Naive B cell (primary cell): ENCODE measurements around the gene ASAP3. TPM values are rescaled to one million over a fixed set of nuclear protein-coding genes. Genes with fewer than 3 reads are reported as not detected.

Experiments
- ATAC-seq, 2 donors: fragments of 150-1000 bp; cut with Tn5 transposase; 2 replicates each; pipeline ENCODE4 v1.10.0; 2021; ENCODE audit warnings: low read depth in 2 of 2, mild to moderate bottlenecking in 2 of 2, moderate library complexity in 2 of 2
- DNase-seq: peaks from one replicate; pipeline ENCODE4 v3.0.0; 2022
- H3K27ac Mint-ChIP-seq, 6 donors: one replicate each; pipeline ENCODE4 v1.8.0; 2020 to 2022; ENCODE audit warnings: mild to moderate bottlenecking in 6 of 6, mixed read lengths in 6 of 6, moderate library complexity in 5 of 6, inconsistent platforms in 2 of 6
- H3K27me3 Mint-ChIP-seq, 3 donors: one replicate each; pipeline ENCODE4 v1.8.0; 2021 to 2022; ENCODE audit warnings: mixed read lengths in 3 of 3, mild to moderate bottlenecking in 1 of 3
- H3K36me3 Mint-ChIP-seq, 2 donors: one replicate each; pipeline ENCODE4 v1.8.0; 2020 to 2022; ENCODE audit warnings: mixed read lengths in 2 of 2, inconsistent platforms in 1 of 2, mild to moderate bottlenecking in 1 of 2
- H3K4me1 Mint-ChIP-seq, 3 donors: one replicate each; pipeline ENCODE4 v1.8.0; 2020 to 2022; ENCODE audit warnings: mixed read lengths in 3 of 3, inconsistent platforms in 1 of 3, mild to moderate bottlenecking in 1 of 3, moderate library complexity in 1 of 3
- H3K4me3 Mint-ChIP-seq, 8 donors: one replicate each; pipeline ENCODE4 v1.8.0; 2020 to 2022; ENCODE audit warnings: mild to moderate bottlenecking in 8 of 8, mixed read lengths in 8 of 8, moderate library complexity in 8 of 8, inconsistent platforms in 2 of 8
- H3K9me3 Mint-ChIP-seq, 7 donors: one replicate each; pipeline ENCODE4 v1.8.0; 2020 to 2022; ENCODE audit warnings: mixed read lengths in 7 of 7, mild to moderate bottlenecking in 5 of 7, inconsistent platforms in 2 of 7, moderate library complexity in 1 of 7
- polyA plus RNA-seq, 6 donors: library from polyadenylated mRNA; unstranded; fragments of 300-500 nt; fragmentation: Illumina TruSeq; gene quantifications; one replicate each; pipeline ENCODE4 v1.2.3, GENCODE V29; 2021; ENCODE audit warnings: low read depth in 6 of 6

ASAP3 gene
- polyA plus RNA-seq, 6 donors from 2014 or later: 0.16 to 0.69 (median 0.58) TPM; not detected in 2

DNA sequence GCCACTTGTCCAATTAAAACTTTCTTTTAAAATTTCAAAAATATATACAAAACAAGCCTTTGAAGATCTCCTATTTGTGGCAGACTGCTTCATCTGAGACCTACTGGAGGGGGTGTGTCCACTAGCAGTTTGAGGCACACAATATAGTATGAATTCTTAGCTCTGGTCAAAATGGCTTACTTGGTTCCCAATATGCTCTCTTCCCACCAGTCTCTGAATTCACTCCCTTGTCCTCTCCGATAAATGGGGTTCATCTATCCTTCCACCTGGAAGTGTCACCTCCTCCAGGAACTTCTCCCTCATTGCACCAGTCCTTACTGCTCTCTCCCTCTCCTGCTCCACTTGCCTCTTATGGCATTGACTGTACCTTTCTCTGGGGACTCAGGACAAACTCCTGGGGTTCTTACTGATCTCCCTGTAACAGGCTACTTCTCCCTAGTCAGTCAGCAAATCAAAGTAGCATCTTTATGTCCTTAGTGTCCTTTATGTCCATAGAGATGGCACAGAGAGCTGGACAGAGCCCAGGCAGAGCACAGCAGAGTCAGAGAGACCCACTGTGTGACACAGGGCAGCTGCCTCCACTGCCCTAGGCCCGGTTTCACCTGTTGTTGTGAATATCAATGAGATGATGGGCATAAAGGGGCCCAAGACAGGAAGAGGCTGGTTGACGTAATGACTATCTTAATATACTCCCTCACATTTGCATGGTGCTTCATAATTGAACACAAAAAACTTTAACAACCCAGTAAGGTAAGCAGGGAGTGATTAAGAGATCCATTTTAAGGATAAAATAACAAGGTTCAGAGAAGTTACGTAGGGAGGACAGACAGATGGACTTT lies 3.6 kb downstream of the ASAP3 start:
- H3K36me3 Mint-ChIP-seq: no peaks in the 10 kb centered on the region
- no peak for ATAC-seq
- H3K4me1 Mint-ChIP-seq: peaks cover 19 to 23% (median 20%) of the 10 kb centered on the region in 3 donors
- no peak for DNase-seq
- no peaks in the 10 kb centered on the region for H3K9me3 Mint-ChIP-seq
- H3K27ac Mint-ChIP-seq: peak overlapping the region in 3 of 6 donors; percentile 22 to 69 (median 30)
- H3K27me3 Mint-ChIP-seq: peaks cover 27 to 49% (median 29%) of the 10 kb centered on the region in 3 donors
- peak overlapping the region in 3 of 8 donors; percentile 17 to 86 (median 22) for H3K4me3 Mint-ChIP-seq

DNA sequence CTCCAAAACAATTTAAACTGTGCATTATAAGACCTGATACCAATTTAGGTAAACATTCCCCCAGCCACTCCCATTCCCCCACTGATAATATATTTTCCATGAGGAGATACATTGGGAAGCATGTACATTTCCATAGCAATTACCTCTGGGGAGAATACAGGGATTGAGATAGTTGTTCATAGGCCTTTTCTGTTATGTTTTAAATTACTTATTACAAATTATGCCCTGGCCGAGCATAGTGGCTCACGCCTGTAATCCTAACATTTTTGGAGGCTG lies 4.4 kb downstream of the ASAP3 start:
- H3K9me3 Mint-ChIP-seq: no peaks in the 10 kb centered on the region
- ATAC-seq (no peak), DNase-seq (no peak)
- no peak overlapping the region for H3K4me3 Mint-ChIP-seq
- no peaks in the 10 kb centered on the region for H3K36me3 Mint-ChIP-seq
- H3K4me1 Mint-ChIP-seq: peaks cover 11 to 19% (median 12%) of the 10 kb centered on the region in 3 donors
- peaks cover 27 to 49% (median 29%) of the 10 kb centered on the region in 3 donors for H3K27me3 Mint-ChIP-seq
- no peak overlapping the region for H3K27ac Mint-ChIP-seq

DNA sequence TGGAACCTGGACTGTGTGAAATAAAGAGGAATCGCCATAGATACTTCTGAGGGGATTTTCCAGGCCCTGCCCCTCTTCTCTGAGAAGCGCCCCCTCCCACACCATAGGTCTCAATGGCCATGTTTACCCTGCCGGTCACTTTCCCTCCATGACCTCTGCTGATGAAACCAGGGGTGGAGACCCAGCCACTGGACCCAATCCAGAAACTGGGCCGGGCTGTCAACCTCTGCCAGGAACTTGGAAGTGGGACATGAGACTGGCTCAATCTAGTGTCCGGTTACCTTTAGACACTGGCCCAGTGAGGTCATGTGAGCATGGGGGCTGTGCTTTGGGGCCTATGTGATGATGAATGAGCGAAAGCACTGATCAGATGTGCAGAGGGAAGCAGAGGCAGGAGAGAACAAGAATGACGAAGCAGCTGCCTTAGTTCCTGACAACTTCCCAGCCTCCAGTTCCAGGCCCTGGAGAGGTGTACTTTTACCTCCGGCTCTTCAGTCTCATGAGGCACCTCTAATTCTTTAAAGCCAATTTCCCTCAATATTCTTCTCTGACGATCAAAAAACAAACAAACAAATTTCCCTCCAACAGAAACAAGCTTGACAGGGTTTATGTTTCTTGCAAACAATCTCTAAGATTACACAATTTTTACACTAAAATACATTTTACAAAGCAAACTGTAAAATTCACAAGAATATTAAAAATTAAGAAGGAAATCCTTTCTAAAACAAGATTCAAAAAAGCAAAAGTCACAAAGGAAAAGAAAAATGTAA lies 4.9 kb downstream of the ASAP3 start:
- no peak overlapping the region for H3K27ac Mint-ChIP-seq
- no peaks in the 10 kb centered on the region for H3K36me3 Mint-ChIP-seq
- peaks cover 27 to 49% (median 29%) of the 10 kb centered on the region in 3 donors for H3K27me3 Mint-ChIP-seq
- H3K4me3 Mint-ChIP-seq: no peak overlapping the region
- H3K4me1 Mint-ChIP-seq: peaks cover 8 to 15% (median 9%) of the 10 kb centered on the region in 3 donors
- DNase-seq: no peak
- ATAC-seq: no peak
- H3K9me3 Mint-ChIP-seq: no peaks in the 10 kb centered on the region

DNA sequence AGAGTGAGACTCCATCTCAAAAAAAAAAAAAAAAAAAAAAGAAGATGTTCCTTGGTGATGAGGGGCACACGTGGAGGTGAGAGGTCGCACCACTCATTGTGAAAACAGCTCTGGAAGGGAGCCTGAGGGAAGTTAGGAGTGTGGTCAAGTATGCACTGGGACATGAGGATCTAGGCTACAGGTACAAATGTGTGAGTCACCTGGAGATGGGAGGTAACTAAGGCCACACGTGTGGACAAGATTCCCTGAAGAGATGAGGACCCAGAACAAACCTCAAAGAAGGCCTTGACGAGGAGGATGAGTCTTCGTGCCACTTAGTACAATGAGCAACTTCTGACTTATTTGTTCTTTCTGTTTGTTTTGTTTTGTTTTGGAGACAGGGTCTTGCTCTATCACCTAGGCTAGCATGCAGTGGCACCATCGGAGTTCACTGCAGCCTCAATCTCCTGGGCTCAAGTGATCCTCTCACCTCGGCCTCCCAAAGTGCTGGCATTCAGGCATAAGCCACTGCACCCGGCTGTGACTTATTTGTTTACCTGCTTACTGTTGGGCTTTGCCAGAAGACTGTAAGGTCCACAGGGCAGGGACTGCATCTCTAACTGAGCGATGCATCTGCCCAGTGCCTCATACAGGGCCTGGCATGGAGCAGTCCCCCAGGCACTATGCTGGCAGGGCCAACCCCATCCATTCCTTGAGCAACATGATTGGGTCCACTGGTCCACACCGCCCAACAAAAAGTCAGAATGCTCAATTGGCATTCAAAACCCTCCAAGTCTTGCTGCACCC lies 6.4 kb downstream of the ASAP3 start:
- peaks cover 21 to 43% (median 30%) of the 10 kb centered on the region in 3 donors for H3K27me3 Mint-ChIP-seq
- no peaks in the 10 kb centered on the region for H3K9me3 Mint-ChIP-seq
- H3K36me3 Mint-ChIP-seq: no peaks in the 10 kb centered on the region
- DNase-seq (no peak), ATAC-seq (no peak)
- H3K4me3 Mint-ChIP-seq: no peak overlapping the region
- H3K27ac Mint-ChIP-seq: no peak overlapping the region
- peaks cover 0 to 6% (median 0%) of the 10 kb centered on the region in 3 donors for H3K4me1 Mint-ChIP-seq

DNA sequence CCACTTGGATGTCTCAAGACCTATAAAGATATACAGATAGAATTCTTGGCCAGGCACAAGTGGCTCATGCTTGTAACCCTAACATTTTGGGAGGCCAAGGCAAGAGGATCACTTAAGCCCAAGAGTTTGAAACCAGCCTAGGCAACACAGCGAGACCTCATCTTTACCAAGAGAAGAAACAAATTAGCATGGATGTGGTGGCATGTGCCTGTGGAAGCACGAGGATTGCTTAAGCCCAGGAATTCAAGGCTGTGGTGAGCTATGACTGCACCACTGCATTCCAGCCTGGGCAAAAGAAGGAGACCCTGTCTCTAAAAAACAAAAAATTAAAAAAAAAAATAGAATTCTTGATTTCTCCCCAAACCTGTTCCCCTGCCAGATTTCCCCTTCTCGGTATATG lies 8.3 kb downstream of the ASAP3 start:
- Mint-ChIP-seq H3K36me3 (no peaks in the 10 kb centered on the region), H3K27ac (no peak overlapping the region), H3K4me3 (no peak overlapping the region), H3K27me3 (peaks cover 22 to 31% (median 25%) of the 10 kb centered on the region in 3 donors), H3K4me1 (peaks cover 0 to 2% (median 0%) of the 10 kb centered on the region in 3 donors), H3K9me3 (no peaks in the 10 kb centered on the region)
- DNase-seq: no peak
- ATAC-seq: no peak

DNA sequence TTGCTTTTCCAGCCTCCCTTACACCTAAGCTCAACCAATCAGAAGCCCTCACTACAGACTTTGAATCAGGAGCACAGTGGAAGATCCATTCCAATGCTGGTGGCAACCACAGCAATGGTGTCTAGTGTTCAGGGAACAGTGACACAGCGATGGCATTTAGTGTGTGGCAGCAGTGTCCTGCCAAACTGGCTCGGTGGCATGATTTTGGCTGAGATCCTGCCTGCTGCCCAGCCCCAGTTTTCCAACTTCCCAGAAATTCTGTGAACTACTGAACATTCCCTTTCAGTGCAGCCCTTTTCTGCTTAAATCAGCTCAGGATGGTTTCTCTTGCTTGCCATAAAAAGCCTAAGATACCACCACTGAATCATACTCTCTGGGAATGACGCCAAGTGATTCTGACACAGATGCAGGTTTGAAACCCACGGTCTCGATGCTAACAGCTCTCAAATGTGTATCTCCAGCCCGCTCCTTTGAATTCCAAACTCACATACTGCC lies 8.8 kb downstream of the ASAP3 start:
- Mint-ChIP-seq H3K36me3 (no peaks in the 10 kb centered on the region), H3K4me1 (no peaks in the 10 kb centered on the region)
- DNase-seq: no peak

DNA sequence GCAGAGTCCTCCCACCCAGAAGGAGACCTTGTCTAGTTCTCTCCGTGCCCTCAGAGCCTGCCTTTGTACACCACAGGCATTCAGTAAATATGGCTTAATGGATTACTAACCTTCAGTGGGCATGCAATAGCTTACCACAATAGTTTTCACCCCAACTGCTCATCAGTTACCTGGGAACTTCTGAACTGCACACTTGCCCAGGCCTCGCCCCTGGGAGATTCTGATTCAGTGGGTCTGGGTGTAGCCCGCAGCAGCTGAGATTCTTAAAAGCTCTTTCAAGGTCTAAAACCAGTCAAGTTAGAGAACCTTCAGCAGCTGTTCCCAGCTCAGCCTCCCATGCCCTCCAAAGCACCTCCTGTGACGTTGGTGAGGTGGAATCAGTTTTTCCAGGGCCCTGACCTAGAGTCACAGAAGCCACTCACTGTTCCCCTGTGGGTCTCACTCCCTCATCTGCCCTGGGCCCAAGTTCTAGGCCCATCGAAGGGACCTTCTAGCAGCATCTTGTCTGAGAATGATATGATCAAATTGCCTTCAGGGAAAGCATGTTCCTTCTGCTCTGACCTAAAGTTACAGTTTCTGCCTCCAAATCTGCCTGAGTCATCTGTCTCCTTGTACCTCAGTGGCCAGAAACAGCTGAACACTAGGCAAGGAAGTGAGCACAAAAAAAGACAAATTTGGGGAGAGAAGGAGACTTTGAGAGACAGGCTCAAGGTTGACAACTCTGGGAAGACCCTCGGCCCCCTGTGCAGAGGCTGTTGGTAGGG lies 10.8 kb downstream of the ASAP3 start:
- DNase-seq: no peak
- H3K36me3 Mint-ChIP-seq: no peaks in the 10 kb centered on the region
- no peaks in the 10 kb centered on the region for H3K9me3 Mint-ChIP-seq
- no peak overlapping the region for H3K27ac Mint-ChIP-seq
- ATAC-seq: no peak
- no peaks in the 10 kb centered on the region for H3K4me1 Mint-ChIP-seq
- H3K4me3 Mint-ChIP-seq: no peak overlapping the region
- H3K27me3 Mint-ChIP-seq: peaks cover 16 to 20% (median 19%) of the 10 kb centered on the region in 3 donors

More for the DNA sequence above, 8.8 kb downstream of the ASAP3 start:
- ATAC-seq: no peak
- H3K27me3 Mint-ChIP-seq: peaks cover 18 to 27% (median 21%) of the 10 kb centered on the region in 3 donors
- H3K27ac Mint-ChIP-seq: no peak overlapping the region
- H3K9me3 Mint-ChIP-seq: no peaks in the 10 kb centered on the region
- H3K4me3 Mint-ChIP-seq: no peak overlapping the region

DNA sequence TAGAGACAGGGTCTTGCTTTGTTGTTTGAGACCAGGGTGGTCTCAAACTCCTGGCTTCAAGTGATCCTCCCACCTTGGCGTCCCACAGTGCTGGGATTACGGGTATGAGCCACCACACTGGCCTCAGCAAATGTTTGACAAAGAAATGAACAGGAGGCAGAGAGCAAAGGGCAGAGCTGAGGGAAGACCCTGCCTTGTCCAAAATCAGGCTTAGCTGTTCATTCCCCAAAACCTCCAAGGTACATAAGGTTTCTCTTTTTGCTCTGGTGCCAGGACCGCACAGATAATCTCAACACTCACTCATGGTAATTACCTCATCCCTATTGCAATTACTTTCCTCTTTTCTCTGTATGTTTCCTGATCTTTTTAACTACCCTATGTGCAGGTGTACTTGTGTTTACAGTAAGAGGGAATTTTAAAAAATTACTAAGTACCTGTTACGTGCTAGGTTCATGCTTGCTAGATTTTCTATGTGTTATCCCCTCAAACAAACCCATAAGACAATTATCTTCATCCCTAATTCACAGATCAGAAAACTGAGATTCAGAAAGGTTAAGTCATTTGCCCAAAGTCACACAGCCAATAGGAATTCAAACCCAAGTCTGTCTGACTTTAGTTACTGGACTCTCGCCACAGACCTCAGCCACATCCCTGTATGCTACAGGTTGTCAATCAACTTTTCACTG lies 11.5 kb downstream of the ASAP3 start:
- Mint-ChIP-seq H3K36me3 (no peaks in the 10 kb centered on the region), H3K4me1 (no peaks in the 10 kb centered on the region), H3K27me3 (peaks cover 14 to 19% (median 15%) of the 10 kb centered on the region in 3 donors), H3K9me3 (no peaks in the 10 kb centered on the region), H3K27ac (no peak overlapping the region), H3K4me3 (no peak overlapping the region)
- ATAC-seq (no peak), DNase-seq (no peak)

DNA sequence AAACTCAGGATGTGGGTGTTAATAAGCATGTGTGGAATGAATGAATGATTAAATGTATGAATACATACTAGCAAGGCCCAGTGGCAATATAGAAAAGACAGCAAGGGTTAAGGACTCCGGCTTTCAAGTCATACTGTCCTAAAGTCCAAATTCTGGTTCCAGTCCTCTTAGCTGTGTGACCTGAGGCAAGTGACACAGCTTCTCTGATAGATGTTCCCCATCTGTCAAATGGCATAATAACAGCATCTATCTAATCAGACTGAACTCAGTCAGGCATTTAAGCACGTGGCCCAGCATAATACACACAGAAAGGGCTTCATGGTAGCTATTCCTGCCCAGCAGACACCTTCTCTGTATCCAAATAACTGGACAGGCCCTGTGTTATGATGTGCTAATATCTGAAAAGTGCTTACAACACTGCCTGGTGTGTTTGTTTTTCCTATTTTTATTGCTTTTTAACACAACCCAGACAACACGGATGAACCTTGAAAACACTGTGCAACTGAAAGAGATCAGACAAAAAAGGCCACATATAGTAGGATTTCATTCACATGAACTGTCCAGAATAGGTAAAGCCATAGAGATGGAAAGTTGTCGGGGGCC lies 12.4 kb downstream of the ASAP3 start:
- no peaks in the 10 kb centered on the region for H3K36me3 Mint-ChIP-seq
- no peaks in the 10 kb centered on the region for H3K4me1 Mint-ChIP-seq
- DNase-seq: no peak
- ATAC-seq: no peak
- H3K27me3 Mint-ChIP-seq: peaks cover 9 to 17% (median 10%) of the 10 kb centered on the region in 3 donors
- no peak overlapping the region for H3K4me3 Mint-ChIP-seq
- H3K9me3 Mint-ChIP-seq: no peaks in the 10 kb centered on the region
- no peak overlapping the region for H3K27ac Mint-ChIP-seq

DNA sequence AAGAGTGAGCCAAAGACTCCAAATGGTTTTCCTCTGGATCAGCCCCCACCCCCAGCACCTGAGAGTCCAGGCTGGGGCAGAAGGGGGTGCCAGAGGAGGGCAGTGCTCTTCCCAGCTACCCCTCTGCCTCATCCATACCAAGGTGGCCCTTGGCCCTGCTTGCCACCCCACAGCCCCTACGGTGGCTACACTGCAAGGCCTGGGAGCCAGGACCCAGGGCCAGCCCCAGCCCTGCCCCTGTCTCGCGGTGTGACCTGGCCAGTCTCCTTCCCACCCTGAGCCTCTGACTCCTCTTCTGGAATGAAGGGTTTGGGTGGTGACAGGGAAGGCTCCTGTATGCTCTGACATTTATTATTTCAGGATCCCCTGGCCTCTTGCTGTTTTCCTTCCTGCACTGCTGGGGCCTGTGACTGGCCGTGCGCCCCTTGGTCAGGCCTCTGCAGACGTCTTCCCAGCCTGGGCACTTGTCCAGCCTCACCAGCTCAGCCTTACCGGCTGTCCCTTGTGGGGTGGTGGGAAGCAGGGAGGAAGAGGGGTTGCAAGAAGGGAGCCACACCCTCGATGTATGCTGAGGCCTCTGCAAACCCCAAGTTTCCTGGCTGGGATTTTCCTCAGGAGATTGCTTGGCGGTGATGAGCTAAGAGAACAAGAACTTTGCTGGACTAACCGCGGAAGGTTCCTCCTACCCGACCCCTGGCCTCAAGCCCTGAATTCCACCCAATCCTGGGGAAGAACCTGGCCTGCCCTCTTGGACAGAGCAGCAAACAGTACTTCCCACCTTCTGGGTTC lies 13.5 kb downstream of the ASAP3 start:
- peak overlapping the region in 1 of 6 donors; percentile 27 for H3K27ac Mint-ChIP-seq

DNA sequence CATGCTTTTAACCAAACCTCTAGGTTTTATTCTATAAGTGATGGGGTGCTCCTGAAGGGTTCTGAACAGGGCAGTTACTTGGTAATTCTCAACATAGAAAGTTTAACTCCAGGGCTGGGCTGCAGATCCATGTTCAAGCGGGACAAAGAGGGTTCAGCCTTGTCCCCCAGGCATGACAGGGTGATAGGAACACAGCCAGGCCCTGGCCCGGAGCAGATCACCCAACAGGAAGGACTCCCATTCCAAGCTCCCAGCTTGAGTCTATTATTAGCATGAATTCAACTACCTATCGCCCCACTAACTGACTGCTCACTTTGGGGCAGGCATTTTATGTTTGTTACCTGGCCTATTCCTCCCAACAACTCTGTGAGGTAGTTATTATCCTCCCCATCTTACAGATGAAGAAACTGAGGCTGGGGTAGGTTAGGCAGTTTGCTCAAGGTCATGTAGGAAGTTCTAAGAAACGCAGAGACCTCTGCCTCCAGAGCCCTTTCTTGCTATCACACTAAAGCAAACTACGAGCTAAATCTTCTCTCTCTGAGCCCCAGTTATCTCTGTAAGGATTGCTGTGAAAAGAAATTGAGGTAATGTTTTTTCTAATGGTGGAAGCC lies 14.5 kb downstream of the ASAP3 start:
- no peaks in the 10 kb centered on the region for H3K4me1 Mint-ChIP-seq
- no peak overlapping the region for H3K27ac Mint-ChIP-seq
- ATAC-seq (no peak), DNase-seq (no peak)
- H3K27me3 Mint-ChIP-seq: peaks cover 5 to 13% (median 10%) of the 10 kb centered on the region in 3 donors
- H3K36me3 Mint-ChIP-seq: no peaks in the 10 kb centered on the region
- H3K9me3 Mint-ChIP-seq: no peaks in the 10 kb centered on the region
- H3K4me3 Mint-ChIP-seq: no peak overlapping the region

More for the DNA sequence above, 13.5 kb downstream of the ASAP3 start:
- DNase-seq (no peak), ATAC-seq (no peak)
- H3K4me1 Mint-ChIP-seq: no peaks in the 10 kb centered on the region
- H3K9me3 Mint-ChIP-seq: no peaks in the 10 kb centered on the region
- H3K27me3 Mint-ChIP-seq: peaks cover 5 to 10% (median 10%) of the 10 kb centered on the region in 3 donors
- H3K4me3 Mint-ChIP-seq: no peak overlapping the region
- no peaks in the 10 kb centered on the region for H3K36me3 Mint-ChIP-seq
